IMR-90 (cell line): Measurements from ENCODE around the gene TRIM2.

Experiments
- FOS ChIP-seq: fragments of 150-350 bp; IDR thresholded peaks from 2 replicates; pipeline ENCODE4 v1.6.1; 2016; ENCODE audit warnings: low read depth, low read length
- RAD21 ChIP-seq: IDR thresholded peaks from 2 replicates; pipeline ENCODE4 v1.6.1; 2012; ENCODE audit warnings: low read length, improper control_type of control experiment
- RCOR1 ChIP-seq: IDR thresholded peaks from 2 replicates; pipeline ENCODE4 v1.6.1; 2012; ENCODE audit warnings: mild to moderate bottlenecking, low read length, improper control_type of control experiment; ENCODE audit not compliant: insufficient replicate concordance
- TF ChIP-seq, protein P1 (sequence below): conservative IDR thresholded peaks from 2 replicates; pipeline ENCODE4 v1.5.1; 2012; ENCODE audit warnings: mild to moderate bottlenecking, low read depth, low read length, improper control_type of control experiment
- TF ChIP-seq, protein P2 (sequence below): fragments of 150-350 bp; IDR thresholded peaks from 2 replicates; pipeline ENCODE4 v1.6.1; 2017; ENCODE audit warnings: mild to moderate bottlenecking, antibody characterized with exemption, low read length, low read depth

DNA sequence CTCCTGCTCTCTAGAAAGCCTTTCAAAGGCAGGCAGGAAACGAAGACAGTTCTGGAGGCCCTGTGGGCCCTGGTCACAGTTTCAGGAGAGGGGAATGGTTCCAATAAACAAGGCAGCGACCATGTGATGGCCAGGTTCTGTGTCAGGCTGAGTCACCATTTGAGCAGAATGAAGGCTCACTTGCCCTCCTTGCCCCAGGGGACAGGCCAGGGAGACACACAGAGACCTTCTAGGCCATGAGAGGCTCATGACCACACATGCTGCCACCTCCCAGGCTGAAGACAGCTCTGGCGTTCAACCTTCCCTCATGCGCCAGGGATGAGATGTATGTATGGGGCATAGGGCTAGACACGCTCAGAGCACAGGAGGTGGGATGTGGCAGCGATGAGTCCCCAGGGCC lies 22.9 kb upstream of the TRIM2 start:
- TF ChIP-seq, protein P1, sequence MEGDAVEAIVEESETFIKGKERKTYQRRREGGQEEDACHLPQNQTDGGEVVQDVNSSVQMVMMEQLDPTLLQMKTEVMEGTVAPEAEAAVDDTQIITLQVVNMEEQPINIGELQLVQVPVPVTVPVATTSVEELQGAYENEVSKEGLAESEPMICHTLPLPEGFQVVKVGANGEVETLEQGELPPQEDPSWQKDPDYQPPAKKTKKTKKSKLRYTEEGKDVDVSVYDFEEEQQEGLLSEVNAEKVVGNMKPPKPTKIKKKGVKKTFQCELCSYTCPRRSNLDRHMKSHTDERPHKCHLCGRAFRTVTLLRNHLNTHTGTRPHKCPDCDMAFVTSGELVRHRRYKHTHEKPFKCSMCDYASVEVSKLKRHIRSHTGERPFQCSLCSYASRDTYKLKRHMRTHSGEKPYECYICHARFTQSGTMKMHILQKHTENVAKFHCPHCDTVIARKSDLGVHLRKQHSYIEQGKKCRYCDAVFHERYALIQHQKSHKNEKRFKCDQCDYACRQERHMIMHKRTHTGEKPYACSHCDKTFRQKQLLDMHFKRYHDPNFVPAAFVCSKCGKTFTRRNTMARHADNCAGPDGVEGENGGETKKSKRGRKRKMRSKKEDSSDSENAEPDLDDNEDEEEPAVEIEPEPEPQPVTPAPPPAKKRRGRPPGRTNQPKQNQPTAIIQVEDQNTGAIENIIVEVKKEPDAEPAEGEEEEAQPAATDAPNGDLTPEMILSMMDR: no peak
- TF ChIP-seq RAD21 (no peak), RCOR1 (no peak), FOS (no peak)
- TF ChIP-seq, protein P2, sequence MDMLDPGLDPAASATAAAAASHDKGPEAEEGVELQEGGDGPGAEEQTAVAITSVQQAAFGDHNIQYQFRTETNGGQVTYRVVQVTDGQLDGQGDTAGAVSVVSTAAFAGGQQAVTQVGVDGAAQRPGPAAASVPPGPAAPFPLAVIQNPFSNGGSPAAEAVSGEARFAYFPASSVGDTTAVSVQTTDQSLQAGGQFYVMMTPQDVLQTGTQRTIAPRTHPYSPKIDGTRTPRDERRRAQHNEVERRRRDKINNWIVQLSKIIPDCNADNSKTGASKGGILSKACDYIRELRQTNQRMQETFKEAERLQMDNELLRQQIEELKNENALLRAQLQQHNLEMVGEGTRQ: no peak
